ENCODE measurements around the gene DDX17.

DNA sequence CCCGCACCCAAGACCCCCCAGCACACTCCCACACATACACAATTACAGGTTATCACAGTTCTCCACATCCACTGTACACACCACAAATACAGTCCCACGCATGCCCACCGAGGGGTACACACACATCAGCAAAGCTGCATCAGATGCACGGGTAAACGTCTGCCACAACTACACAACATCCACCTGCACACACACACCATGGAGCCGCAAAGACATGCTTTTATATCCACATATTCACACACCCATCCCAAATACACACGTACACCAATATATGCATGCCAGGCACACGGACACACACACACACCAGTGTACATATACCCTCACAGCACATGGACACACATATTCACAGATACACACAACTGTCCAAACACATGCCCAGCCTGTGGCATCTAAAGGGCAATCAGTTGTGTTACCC, 45.7 kb downstream of the DDX17 start:
- no peak for TF ChIP-seq EP300 (IDR thresholded peaks at IDR 0.05)
- TF ChIP-seq, protein P1, sequence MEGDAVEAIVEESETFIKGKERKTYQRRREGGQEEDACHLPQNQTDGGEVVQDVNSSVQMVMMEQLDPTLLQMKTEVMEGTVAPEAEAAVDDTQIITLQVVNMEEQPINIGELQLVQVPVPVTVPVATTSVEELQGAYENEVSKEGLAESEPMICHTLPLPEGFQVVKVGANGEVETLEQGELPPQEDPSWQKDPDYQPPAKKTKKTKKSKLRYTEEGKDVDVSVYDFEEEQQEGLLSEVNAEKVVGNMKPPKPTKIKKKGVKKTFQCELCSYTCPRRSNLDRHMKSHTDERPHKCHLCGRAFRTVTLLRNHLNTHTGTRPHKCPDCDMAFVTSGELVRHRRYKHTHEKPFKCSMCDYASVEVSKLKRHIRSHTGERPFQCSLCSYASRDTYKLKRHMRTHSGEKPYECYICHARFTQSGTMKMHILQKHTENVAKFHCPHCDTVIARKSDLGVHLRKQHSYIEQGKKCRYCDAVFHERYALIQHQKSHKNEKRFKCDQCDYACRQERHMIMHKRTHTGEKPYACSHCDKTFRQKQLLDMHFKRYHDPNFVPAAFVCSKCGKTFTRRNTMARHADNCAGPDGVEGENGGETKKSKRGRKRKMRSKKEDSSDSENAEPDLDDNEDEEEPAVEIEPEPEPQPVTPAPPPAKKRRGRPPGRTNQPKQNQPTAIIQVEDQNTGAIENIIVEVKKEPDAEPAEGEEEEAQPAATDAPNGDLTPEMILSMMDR (IDR thresholded peaks at IDR 0.05): no peak

Measured in upper lobe of left lung (tissue), 4 donors.